Measurements from ENCODE around the gene NTN4.

DNA sequence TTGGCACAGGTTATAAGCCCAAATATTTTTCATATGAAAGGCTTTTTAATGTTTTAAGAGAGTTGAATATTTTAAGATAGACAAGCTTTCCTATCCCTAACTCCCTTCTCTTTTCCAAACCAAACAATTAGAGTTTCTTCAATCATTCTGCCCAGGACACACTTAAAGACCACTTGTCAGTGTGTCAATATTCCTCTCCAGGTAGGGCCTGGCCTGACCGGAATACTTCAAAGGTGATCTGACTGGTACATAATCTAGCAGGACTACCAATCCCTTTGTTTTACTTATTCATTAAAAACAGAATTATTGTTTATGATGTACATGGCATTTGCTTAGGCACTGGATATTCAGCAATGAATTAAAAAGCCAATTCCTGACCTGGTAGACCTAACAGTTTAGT, 44.0 kb upstream of the NTN4 start:
- TF ChIP-seq CTCF (IDR thresholded peaks at IDR 0.05 in 4 of 5, conservative IDR thresholded peaks at IDR 0.05 in 1 of 5) (no peak), POLR2A (IDR thresholded peaks at IDR 0.05) (no peak)
